GM19328 (cell line): Measurements from ENCODE around the gene GSTO1.
A peak's percentile ranks its signal among the peaks of the same experiment; 100 is the strongest.

ENCODE experiments used
- ATAC-seq: cut with Tn5 transposase; IDR thresholded peaks from one replicate; pipeline ENCODE4 v1.9.1; 2021; ENCODE audit warnings: mild to moderate bottlenecking, moderate library complexity; ENCODE audit not compliant: unreplicated experiment

The GSTO1 gene

GRCh38 chr10:104274762-104275721 is 20.4 kb downstream of the GSTO1 start:
- ATAC-seq: no peak

DNA sequence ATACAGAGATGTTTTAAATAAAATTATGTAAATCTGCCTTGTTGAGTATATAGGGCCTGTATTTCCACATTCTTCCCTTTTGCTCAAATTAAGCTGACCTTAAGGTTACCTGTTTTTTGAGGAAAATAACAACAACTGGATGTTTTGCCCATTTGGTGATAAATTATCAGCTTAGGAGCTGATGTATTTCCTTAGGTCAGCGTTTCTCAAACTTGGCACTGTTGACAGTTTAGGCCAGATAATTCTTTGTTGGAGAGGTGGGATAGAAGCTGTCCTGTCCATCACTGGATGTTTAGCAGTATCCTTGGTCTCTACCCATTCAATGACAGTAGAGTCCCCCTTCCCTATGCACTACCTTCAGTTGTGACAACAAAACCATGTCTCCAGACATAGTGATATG is 21.5 kb downstream of the GSTO1 start:
- no peak for ATAC-seq

GRCh38 chr10:104277785-104278184 is 23.1 kb downstream of the GSTO1 start:
- no peak for ATAC-seq

DNA sequence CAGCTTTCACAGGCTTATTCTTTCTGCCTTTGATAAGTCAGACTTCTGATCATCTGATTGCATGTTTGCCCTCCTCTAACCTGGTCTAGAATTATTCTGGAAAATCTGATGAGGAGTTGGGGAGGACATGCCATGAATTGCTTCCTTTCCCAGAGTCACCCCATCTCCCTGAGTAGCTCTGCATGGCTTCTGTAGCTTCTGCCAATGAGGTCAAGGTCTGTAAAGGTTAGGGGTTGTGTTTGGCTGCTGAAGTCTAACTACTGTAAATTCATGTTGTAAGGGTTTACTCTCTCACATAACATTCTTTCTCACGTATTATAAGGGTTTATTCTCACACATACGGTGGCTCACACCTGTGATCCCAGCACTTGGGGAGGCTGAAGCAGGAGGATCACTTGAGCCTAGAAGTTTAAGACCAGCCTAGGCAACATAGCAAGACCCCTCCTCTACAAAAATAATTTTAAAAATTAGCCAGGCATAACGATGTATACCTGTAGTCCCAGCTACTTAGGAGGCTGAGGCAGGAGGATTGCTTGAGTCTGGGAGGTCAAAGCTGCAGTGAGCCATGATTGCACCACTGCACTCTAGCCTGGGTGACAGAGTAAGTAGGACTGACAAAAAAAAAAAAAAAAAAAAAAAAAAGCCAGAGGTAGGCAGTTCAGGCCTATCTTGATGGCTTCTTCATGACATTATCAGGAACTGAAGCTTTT is 25.0 kb downstream of the GSTO1 start:
- no peak for ATAC-seq

DNA sequence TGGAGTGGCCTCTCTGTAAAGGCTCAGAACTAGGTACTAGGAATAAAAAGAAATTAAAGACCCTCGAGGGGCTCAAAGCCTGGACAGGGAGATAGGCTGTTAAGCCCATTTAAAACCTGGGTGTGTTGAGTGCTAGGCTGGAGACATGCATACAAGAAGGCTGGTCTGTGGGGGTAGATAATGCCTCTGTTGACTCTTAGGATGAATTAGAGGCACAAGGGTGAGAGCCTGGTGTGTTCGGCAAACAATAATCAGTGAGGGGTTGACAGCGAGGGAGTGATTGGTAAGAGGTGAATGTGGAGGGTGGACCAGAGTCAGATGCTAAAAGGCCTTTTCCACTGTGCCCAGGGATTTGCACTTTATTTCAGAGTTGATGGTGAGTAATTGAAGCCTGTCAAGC is 27.0 kb downstream of the GSTO1 start:
- no peak for ATAC-seq

DNA sequence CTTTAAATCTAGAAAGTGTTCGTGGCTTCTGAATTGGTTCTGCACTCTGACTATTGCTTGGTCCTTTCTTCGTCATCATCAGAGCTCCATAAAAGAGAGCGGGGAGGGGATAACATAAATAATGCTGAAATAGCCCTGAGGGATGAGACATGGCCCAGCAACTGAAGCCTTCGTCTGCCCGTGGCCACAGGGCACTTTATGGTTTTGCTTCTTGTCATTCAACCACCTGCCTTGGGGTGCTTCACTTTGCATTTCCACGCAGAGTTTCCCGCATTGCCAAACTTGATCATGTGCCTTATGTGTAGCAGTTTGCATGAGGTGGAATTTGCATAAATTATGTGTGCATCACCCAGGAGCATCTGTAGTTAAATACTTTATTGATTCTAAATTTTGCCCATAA is 30.2 kb downstream of the GSTO1 start:
- no peak for ATAC-seq

- no peak for ATAC-seq
These were observed 32.2 kb downstream of the GSTO1 start for GRCh38 chr10:104286939-104287338.

DNA sequence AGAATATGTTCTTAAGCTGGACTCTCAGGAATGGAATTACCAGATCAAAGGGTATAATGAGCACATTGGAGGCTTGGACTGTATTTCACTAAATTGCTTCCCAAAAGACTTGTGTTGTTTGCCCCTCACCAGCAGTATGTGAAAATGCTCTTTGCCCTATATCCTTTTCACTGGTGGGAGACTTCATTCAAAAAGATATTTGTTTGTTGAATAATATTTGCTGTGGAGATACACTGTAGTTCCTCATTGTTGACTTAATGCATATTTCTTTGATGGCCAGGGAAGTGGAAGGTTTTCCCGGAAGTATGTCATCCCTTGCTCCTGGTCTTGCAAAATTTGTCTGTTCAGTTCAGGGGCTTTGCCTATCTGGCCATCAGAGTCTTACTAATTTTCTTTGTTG is 33.7 kb downstream of the GSTO1 start:
- ATAC-seq: no peak

- ATAC-seq: peak; percentile 98
These were observed 36.8 kb downstream of the GSTO1 start for GRCh38 chr10:104291439-104291951.

DNA sequence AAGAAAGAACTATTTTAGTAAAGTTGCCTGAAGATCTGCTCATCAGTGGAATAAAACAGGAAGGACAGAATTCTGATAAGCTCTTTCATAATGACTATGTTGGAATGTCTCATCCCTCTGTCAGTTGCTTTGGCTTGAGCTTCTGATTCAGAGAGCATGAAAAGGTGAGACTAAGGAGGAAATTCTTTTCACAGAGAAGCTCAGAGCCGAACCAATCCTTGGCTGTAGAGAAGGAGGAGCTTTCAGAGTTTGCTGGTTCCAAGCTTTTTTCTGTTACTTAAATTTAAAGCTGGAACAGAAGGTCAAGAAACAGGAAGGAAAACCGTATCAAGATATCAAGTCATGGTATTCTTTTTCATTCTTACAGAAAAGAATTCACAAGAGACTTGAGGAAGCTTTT is 38.3 kb downstream of the GSTO1 start:
- no peak for ATAC-seq

GRCh38 chr10:104293781-104294321 is 39.2 kb downstream of the GSTO1 start:
- ATAC-seq: no peak

DNA sequence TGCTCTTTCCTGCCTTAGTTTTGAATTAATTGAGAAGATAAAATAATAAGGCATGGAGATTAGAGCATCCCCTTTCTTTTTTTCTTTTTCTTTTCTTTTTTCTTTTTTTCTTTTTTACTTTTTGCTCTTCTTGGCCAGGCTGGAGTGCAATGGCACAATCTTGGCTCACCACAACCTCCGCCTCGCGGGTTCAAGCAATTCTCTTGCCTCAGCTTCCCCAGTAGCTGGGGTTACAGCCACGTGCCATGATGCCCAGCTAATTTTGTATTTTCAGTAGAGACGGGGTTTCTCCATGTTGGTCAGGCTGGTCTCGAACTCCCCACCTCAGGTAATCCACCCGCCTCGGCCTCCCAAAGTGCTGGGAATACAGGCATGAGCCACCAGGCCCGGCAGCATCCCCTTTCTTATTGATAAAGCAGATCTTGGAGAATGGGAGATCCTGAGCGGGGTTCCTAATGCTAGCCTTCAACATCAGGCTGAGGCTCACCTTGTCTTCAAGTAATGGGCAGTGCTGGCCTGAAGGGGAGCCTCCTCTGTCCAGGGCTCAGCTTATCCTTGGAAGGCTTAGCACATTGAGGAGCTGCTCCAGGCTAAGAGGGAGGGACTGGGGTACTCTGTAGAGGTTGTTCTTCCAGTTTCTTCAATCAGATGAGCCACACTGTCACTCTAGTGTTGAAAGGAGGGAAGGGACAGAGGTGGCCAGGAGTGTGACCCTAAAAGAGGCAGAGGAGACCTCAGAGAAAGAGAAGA is 42.2 kb downstream of the GSTO1 start:
- no peak for ATAC-seq

DNA sequence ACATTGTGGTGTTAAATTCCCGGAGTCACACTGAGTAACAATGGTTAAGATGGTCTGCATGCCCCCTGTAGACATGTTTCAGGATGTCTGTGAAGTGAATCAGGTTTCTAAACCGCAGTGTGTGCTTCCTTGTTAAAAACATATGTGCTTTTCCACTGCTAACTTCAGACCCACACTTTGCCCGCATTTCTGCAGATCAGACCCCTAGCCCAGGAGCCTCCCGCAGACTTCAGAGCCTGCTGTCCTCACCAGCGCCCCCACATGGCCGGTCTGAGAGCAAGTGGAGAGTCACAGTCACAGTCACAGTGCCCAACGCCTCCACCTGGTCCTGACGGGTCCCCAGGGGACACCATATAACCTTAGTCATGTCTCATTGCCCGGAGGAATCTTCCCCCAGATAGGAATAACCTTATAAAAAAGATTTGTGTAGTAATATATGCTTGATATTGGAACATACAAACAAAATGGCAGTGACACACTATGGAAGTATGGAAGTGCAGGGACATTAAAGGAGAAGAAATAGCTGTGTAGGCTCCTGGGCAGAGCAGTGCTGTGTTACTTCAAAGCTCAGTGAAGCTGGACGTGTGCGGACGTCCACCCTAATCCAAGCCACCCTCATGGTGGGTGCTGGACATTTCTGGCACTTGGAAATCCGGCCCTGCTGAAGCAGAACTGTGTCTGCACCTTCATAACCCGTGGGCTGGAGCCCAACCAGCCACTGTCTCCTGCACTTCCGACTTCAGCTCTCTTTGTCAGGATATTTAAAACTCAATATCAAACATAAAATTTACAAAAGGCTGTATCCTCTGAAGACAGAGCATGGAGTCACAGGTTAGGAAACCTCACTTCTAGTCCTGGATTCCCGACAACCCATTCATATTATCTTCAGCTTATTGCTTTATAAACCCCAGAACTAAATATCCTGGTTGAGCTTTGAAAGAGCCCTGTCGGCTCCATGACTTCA is 43.3 kb downstream of the GSTO1 start:
- ATAC-seq: no peak

DNA sequence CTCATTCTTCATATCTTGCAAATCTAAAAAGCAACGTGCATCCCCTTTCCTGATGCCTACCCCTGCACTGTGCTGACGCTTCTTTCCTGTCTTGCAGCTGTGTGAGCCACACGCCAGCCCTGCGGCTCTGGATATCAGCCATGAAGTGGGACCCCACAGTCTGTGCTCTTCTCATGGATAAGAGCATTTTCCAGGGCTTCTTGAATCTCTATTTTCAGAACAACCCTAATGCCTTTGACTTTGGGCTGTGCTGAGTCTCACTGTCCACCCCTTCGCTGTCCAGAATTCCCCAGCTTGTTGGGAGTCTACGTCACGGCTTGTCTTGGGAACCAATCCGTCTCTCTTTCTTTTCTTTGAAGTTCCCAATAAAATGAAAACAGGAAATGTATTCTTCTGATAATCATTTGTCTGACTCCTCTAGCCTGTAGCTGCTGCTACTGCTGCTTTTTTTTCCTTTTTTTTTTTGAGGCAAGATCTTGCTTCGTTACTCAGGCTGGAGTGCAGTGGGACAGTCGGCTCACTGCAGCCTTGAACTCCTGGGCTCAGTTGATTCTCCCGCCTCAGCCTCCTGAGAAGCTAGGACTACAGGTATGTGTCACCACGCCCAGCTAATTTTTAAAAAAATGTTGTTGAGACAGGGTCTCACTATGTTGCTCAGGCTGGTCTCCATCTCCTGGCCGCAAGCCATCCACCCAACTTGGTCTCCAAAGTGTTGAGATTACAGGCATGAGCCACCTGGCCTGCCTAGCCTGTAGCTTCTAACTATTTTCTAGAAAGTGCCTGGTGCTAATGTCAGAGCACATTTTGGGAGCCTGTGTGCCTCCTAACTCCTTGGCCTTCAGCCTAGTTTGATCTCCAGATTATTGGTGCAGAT is 44.6 kb downstream of the GSTO1 start:
- ATAC-seq: no peak

- ATAC-seq: no peak
These were observed 45.5 kb downstream of the GSTO1 start for GRCh38 chr10:104300002-104300735.

GRCh38 chr10:104300736-104301292 is 46.1 kb downstream of the GSTO1 start:
- ATAC-seq: no peak

DNA sequence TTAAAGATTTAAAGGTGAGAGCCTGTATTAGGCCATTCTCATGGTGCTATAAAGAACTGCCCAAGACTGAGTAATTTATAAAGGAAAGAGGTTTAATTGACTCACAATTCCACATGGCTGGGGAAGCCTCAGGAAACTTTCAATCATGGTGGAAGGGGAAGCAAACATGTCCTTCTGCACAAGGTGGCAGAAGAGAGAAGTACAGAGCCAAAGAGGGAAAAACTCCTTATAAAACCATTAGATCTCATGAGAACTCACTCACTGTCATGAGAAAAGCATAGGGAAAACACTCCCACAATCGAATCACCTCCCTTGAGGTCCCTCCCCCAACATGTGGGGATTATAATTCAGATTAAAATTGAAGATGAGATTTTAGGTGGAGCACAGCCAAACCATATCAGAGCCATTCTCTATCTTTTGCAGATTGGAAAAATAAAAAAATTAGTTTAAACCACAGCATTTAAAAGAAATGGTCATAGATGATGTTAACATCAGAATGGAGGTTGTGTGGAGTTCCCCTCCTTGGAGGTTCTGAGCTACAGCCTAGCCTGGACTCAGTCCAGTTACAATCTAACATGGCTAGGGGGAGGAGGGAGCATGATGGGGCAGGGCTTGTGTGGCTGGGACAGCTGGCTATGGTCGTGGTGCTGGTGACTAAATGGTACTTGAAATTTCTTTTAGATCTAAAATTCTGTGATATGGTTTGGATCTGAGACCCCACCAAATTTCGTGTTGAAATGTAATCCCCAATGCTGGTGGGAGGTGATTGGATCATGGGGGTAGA is 47.4 kb downstream of the GSTO1 start:
- no peak for ATAC-seq
